Mucosa of descending colon (tissue), 3 donors: ENCODE measurements around the gene KAT5. TPM values are rescaled to one million over a fixed set of nuclear protein-coding genes. Genes with fewer than 3 reads are reported as not detected.
"Not testable (repeated sequence)": the region's sequence is repeated elsewhere in the genome, so short reads cannot be mapped to it uniquely, and the experiment has no call there.

Source experiments
- ATAC-seq: fragments of 200-7000 bp; cut with Tn5 transposase; one replicate; pipeline ENCODE4 v1.9.1; 2020; ENCODE audit warnings: mild to moderate bottlenecking, moderate library complexity
- DNase-seq, 3 donors: peaks; one replicate each; pipeline ENCODE4 v3.0.0-alpha.2; 2020
- H3K36me3 ChIP-seq: fragments of 200-600 bp; one replicate; pipeline ENCODE4 v1.8.0; 2021; ENCODE audit warnings: low read depth, mild to moderate bottlenecking
- H3K4me1 ChIP-seq: fragments of 200-600 bp; one replicate; pipeline ENCODE4 v1.8.0; 2021; ENCODE audit warnings: low read depth, mild to moderate bottlenecking
- H3K4me3 ChIP-seq: fragments of 200-600 bp; one replicate; pipeline ENCODE4 v1.8.0; 2021; ENCODE audit warnings: mild to moderate bottlenecking
- H3K9me3 ChIP-seq: fragments of 200-600 bp; one replicate; pipeline ENCODE4 v1.8.0; 2021; ENCODE audit warnings: mild to moderate bottlenecking
- CTCF ChIP-seq: fragments of 200-600 bp; IDR thresholded peaks from one replicate; pipeline ENCODE4 v1.8.0; 2022; ENCODE audit warnings: antibody characterized with exemption, mild to moderate bottlenecking
- intact Hi-C, 2 donors: fragments of 100-400 bp; cut with DNase I in 1 of 2; cut with micrococcal nuclease in 1 of 2; formaldehyde crosslinking; loops; one replicate each; pipeline versions ENCODE4 v1.11.0 to v1.11.1; 2022; cut with DNase I, micrococcal nuclease
- total RNA-seq, 3 donors: library from RNA; stranded (reverse); fragmentation: NEBNext Ultra II Directional in 2 of 3; extraction: Animal tissue kit (Norgen Biotek cat#: 25700) in 2 of 3; gene quantifications; one replicate each; pipeline versions ENCODE4 v1.2.1 to v1.2.4, GENCODE V29; 2021 to 2023
- donor health status: DM: no; HTN: no; CAD: no; lungs with moderate emphysema.
- donor health status: DM: no; HTN: no; CAD: no.
- donor health status: DM: no; HTN: yes; CAD: no.

The KAT5 gene
- total RNA-seq, 3 donors from 2014 or later, result 70.9 to 92.0 (median 90.5) TPM

GRCh38 chr11:65701686-65702085 lies 10.4 kb upstream of the KAT5 start:
- TF ChIP-seq CTCF, result no peak
- no peaks in the 10 kb centered on the region for H3K36me3 ChIP-seq
- H3K4me1 ChIP-seq, result no peaks in the 10 kb centered on the region
- no peak overlapping the region for H3K4me3 ChIP-seq
- intact Hi-C loops, result loop anchor here in 1 of 2 donors (10.0 kb wide), 1 partner anchor 113 kb away; no protein-coding TSS in a partner anchor
- no peaks in the 10 kb centered on the region for H3K9me3 ChIP-seq
- ATAC-seq (no peak), DNase-seq (no peak)

GRCh38 chr11:65703846-65704245 lies 8.2 kb upstream of the KAT5 start:
- Histone ChIP-seq H3K4me3 (no peak overlapping the region), H3K4me1 (no peaks in the 10 kb centered on the region), H3K36me3 (no peaks in the 10 kb centered on the region), H3K9me3 (no peaks in the 10 kb centered on the region)
- no peak for TF ChIP-seq CTCF
- ATAC-seq, result no peak
- DNase-seq, result no peak
- intact Hi-C loops, result loop anchor here in 1 of 2 donors (10.0 kb wide), 1 partner anchor 111 kb away; no protein-coding TSS in a partner anchor

- H3K4me3 ChIP-seq, H3K9me3 ChIP-seq, H3K4me1 ChIP-seq, ATAC-seq, H3K36me3 ChIP-seq: not testable (repeated sequence)
- intact Hi-C loops, result loop anchor here in 1 of 2 donors (10.0 kb wide), 1 partner anchor 108 kb away; no protein-coding TSS in a partner anchor
- peak; percentile 66 for TF ChIP-seq CTCF
- peak; percentile 84 to 86 (median 85) for DNase-seq
These were observed 5.7 kb upstream of the KAT5 start for GRCh38 chr11:65706303-65706763.

GRCh38 chr11:65707002-65707401 lies 5.0 kb upstream of the KAT5 start:
- intact Hi-C loops, result loop anchor here in 1 of 2 donors (10.0 kb wide), 1 partner anchor 108 kb away; no protein-coding TSS in a partner anchor
- H3K4me3 ChIP-seq, H3K4me1 ChIP-seq, ATAC-seq, H3K36me3 ChIP-seq, DNase-seq, H3K9me3 ChIP-seq: not testable (repeated sequence)

- H3K4me3 ChIP-seq, result no peak overlapping the region
- intact Hi-C loops, result loop anchor here in 1 of 2 donors (10.0 kb wide), 1 partner anchor 106 kb away; no protein-coding TSS in a partner anchor
- H3K36me3 ChIP-seq, result no peaks in the 10 kb centered on the region
- ATAC-seq (no peak), DNase-seq (no peak)
- TF ChIP-seq CTCF, result no peak
- H3K9me3 ChIP-seq, result no peaks in the 10 kb centered on the region
- H3K4me1 ChIP-seq, result peaks cover 12% of the 10 kb centered on the region
These were observed 3.6 kb upstream of the KAT5 start for GRCh38 chr11:65708451-65708850.

- DNase-seq, result no peak
- no peaks in the 10 kb centered on the region for H3K9me3 ChIP-seq
- peaks cover 12% of the 10 kb centered on the region for H3K4me1 ChIP-seq
- intact Hi-C loops, result loop anchor here in 1 of 2 donors (10.0 kb wide), 1 partner anchor 105 kb away; no protein-coding TSS in a partner anchor
- TF ChIP-seq CTCF, result no peak
- no peak overlapping the region for H3K4me3 ChIP-seq
- no peak for ATAC-seq
- peaks cover 6% of the 10 kb centered on the region for H3K36me3 ChIP-seq
These were observed 2.4 kb upstream of the KAT5 start for GRCh38 chr11:65709661-65710060.
